ENCODE data around the gene PSMD6. TPM values are rescaled to one million over a fixed set of nuclear protein-coding genes. Genes with fewer than 3 reads are reported as not detected.

The PSMD6 gene
- total and polyA plus RNA-seq, 2 experiments from 2014 or later = 99.6 to 104 TPM

GRCh38 chr3:64008487-64009351 is 14.6 kb downstream of the PSMD6 start:
- H3K9me3 ChIP-seq (ENCODE audit: low read depth) = no peaks in the 10 kb centered on the region
- H4K20me1 ChIP-seq (ENCODE audit: insufficient read depth, poor library complexity, severe bottlenecking) = no peaks in the 10 kb centered on the region
- no peak overlapping the region for H3K4me3 ChIP-seq
- peaks cover 15% of the 10 kb centered on the region for H3K79me2 ChIP-seq
- peaks cover 3% of the 10 kb centered on the region for H3K36me3 ChIP-seq (replicated peaks; ENCODE audit: insufficient read depth, low read depth)
- H3K9me2 ChIP-seq (replicated peaks; ENCODE audit: insufficient read depth) = no peaks in the 10 kb centered on the region
- H3K4me1 ChIP-seq (ENCODE audit: insufficient read depth) = no peaks in the 10 kb centered on the region
- DNase-seq (ENCODE audit: low spot score) = no peak
- WGBS (ENCODE audit: low lambda C conversion rate, missing lambda C conversion rate) = 79% methylated on average over 7 of the region's 7 CpGs
- H3K27me3 ChIP-seq = no peaks in the 10 kb centered on the region
- no peak overlapping the region for H2AFZ ChIP-seq
- no peak for TF ChIP-seq EZH2phosphoT487 (IDR thresholded peaks at IDR 0.05; ENCODE audit: low read depth, severe bottlenecking, unreplicated experiment)
- TF ChIP-seq EZH2 (IDR thresholded peaks at IDR 0.05; ENCODE audit: borderline replicate concordance) = no peak
- TF ChIP-seq CTCF (IDR thresholded peaks at IDR 0.05; ENCODE audit: poor library complexity) = no peak
- H3K4me2 ChIP-seq = no peak overlapping the region
- H3K27ac ChIP-seq = peak overlapping the region; percentile 26

- H4K20me1 ChIP-seq (ENCODE audit: insufficient read depth, poor library complexity, severe bottlenecking) = no peaks in the 10 kb centered on the region
- no peaks in the 10 kb centered on the region for H3K4me1 ChIP-seq (ENCODE audit: insufficient read depth)
- peak overlapping the region; percentile 26 for H3K27ac ChIP-seq
These were observed 15.3 kb downstream of the PSMD6 start for GRCh38 chr3:64008017-64008416.

GRCh38 chr3:64003589-64003988 is 19.7 kb downstream of the PSMD6 start:
- Histone ChIP-seq H3K27ac (no peak overlapping the region), H3K36me3 (replicated peaks; ENCODE audit: insufficient read depth, low read depth) (peaks cover 3% of the 10 kb centered on the region), H3K27me3 (no peaks in the 10 kb centered on the region), H3K4me1 (ENCODE audit: insufficient read depth) (no peaks in the 10 kb centered on the region), H3K9me3 (ENCODE audit: low read depth) (no peaks in the 10 kb centered on the region), H3K79me2 (no peaks in the 10 kb centered on the region), H2AFZ (no peak overlapping the region), H3K9me2 (replicated peaks; ENCODE audit: insufficient read depth) (no peaks in the 10 kb centered on the region), H4K20me1 (ENCODE audit: insufficient read depth, poor library complexity, severe bottlenecking) (no peaks in the 10 kb centered on the region), H3K4me2 (no peak overlapping the region), H3K4me3 (no peak overlapping the region)
- WGBS (ENCODE audit: low lambda C conversion rate, missing lambda C conversion rate) = 60% methylated on average over 2 of the region's 2 CpGs
- TF ChIP-seq EZH2 (IDR thresholded peaks at IDR 0.05; ENCODE audit: borderline replicate concordance) = no peak
- no peak for TF ChIP-seq CTCF (IDR thresholded peaks at IDR 0.05; ENCODE audit: poor library complexity)
- no peak for DNase-seq (ENCODE audit: low spot score)

More at GRCh38 chr3:64008017-64008416, 15.3 kb downstream of the PSMD6 start:
- no peak overlapping the region for H3K4me3 ChIP-seq
- peaks cover 3% of the 10 kb centered on the region for H3K36me3 ChIP-seq (replicated peaks; ENCODE audit: insufficient read depth, low read depth)
- WGBS (ENCODE audit: low lambda C conversion rate, missing lambda C conversion rate) = 92% methylated on average over 2 of the region's 2 CpGs
- TF ChIP-seq CTCF (IDR thresholded peaks at IDR 0.05; ENCODE audit: poor library complexity) (no peak), EZH2 (IDR thresholded peaks at IDR 0.05; ENCODE audit: borderline replicate concordance) (no peak), EZH2phosphoT487 (IDR thresholded peaks at IDR 0.05; ENCODE audit: low read depth, severe bottlenecking, unreplicated experiment) (no peak)
- no peaks in the 10 kb centered on the region for H3K9me3 ChIP-seq (ENCODE audit: low read depth)
- no peaks in the 10 kb centered on the region for H3K9me2 ChIP-seq (replicated peaks; ENCODE audit: insufficient read depth)
- no peak overlapping the region for H2AFZ ChIP-seq
- DNase-seq (ENCODE audit: low spot score) = no peak
- H3K79me2 ChIP-seq = peaks cover 9% of the 10 kb centered on the region
- no peak overlapping the region for H3K4me2 ChIP-seq
- no peaks in the 10 kb centered on the region for H3K27me3 ChIP-seq
